ENCODE results near the gene AMDHD1.
"Not testable (repeated sequence)": the region's sequence is repeated elsewhere in the genome, so short reads cannot be mapped to it uniquely, and the experiment has no call there.

AMDHD1 gene

DNA sequence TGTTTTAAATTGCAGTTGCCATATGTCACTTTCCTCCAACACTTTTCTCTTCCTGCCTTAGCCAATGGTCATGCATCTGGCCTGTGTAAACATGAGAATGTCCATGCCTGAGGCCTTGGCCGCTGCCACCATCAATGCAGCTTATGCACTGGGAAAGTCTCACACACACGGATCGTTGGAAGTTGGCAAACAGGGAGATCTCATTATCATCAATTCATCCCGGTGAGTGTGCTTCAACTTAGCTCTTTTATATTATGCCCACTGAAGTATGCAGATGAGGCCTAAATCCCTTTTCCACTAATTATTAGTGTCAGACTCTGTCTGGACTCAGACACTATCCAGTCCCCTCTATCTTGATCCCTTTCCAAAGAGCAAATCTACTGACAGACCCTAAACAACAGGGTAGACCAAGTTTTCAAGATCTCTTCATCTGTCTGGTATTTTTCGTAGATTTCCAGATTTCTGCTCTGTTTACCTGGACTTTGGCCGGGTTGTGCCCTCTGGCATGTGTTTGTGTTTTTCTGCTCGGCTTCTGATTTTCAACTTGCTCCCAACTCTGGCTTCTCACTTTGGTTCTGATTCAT lies 23.2 kb downstream of the AMDHD1 start:
- no peak for DNase-seq

DNA sequence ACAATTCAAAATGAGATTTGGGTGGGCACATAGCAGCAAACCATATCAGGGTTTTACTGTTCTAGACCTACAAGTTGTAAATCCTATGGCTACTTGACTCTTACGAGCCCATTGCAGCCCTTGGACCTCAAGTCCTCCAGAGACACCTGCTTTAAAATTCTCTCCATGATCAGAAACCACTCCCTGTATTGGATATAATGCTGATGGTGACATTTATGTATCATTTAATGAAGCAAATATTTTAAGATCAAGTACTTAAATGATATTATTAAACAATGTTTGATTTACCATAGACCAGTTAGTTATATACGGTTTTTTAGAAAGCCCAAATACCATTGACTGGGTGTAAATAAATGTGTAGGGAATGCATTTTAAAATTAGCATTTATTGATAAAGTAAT lies 24.2 kb downstream of the AMDHD1 start:
- DNase-seq, result no peak

DNA sequence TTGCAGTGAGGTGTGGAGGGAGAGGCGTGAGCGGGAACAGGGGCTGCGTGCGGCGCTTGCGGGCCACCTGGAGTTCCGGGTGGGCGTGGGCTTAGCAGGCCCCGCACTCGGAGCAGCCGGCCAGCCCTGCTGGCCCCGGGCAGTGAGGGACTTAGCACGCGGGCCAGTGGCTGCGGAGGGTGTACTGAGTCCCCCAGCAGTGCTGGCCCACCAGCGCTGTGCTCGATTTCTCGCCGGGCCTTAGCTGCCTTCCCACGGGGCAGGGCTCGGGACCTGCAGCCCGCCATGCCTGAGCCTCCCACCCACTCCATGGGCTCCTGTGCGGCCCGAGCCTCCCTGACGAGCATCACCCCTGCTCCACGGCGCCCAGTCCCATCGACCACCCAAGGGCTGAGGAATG lies 26.0 kb downstream of the AMDHD1 start:
- DNase-seq, result not testable (repeated sequence)

DNA sequence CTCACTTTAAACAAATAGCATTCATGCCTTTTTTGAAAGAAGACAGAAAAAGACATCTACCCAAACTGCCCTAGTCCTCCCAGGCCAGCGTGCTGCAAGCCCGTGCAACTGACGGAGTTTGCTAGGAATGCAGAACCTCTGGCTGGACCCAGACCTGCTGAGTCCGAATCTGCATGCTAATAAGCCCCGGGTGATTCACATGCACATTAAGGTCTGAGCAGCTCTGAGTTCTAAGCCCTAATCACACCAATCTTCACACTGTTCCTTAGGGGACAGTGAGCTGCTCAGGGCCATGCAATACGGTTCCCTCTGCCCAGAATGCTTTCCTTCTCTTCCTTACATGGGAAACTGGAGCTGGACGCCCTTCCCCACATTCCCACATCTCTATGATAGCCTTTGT lies 27.8 kb downstream of the AMDHD1 start:
- DNase-seq, result no peak

DNA sequence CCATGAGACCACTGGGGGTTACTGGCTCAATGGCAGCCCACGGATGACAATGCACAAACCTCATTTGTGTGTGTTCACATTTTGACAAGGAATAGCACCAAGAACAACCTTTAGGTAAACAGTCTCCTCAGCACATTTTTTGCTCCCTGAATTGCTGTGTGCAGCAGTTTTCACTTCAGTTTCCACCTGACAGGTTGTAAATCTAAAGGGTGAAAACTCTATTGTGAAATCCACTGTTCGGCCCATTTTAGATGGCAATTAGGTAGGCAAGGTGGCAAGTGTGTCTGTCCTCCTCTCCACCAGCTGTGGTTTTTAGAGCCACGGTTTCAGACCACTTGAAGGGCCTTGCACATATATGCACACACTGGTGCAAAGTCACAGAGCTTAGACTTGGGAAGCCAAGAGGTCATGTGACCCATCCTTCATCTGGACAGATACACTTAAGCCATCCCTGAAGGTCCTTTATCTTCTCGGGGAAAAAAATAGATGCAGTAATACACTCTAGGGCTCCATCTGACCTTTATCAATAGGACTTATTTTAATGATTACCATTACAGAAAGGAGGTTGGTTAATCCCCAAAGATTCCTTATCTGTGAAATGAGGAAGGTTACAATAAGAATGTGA lies 29.8 kb downstream of the AMDHD1 start:
- no peak for DNase-seq

DNA sequence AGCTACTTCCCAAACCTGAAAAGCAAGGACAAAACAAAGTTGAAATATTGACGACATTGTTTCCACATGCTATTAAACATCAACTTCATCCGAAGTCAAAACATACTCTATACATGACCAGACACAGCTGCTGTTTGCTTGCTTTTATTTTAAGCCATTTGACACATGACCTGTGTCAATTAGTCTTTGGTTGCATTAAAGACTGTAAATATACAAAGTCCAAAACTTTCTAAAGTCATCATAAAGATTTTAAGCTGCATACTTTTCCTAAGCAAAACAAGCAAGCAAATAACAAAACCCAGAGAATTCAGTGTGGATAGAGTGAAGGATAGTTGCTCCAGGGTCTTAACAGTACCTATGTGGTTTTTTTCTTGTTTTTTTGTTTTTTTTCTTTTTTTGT lies 31.2 kb downstream of the AMDHD1 start:
- DNase-seq, result no peak

DNA sequence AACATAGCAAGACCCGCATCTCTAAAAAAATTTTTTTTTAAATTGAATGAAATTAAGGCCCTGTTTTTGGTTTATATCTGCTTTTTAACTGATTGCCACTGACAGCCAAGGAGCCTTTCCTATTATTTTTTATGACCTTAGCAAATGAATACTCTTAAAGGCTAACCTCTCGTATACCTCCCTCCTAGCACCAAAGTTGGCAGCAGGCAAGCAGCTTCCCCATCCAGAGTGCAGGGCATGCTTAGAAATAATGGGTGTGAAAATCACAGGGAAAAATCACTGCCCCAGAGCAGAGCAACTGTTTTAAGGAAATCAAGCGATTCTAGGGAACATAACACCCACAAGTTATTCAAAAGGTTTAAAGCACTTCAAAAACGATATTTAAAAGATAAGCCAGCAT lies 32.4 kb downstream of the AMDHD1 start:
- DNase-seq, result no peak

DNA sequence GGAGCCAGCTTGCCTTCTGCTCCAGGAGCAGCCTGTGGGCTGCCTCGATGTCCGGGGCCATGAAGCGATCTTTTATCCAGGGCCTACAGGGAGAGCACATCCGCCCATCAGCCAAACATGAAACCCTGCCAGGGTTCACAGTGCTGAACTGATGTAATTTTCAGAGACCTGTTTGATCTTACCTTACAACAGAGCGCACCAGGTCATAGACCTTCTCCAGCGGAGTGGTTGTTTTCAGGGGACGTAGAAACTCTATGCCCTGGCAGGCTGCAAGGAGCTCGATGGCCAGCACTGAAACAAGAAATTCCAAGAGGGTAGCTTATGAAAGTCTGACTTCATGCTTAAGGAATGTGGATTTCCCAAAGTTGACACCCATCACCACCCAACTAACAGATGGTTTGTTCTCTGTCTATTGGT lies 33.3 kb downstream of the AMDHD1 start:
- DNase-seq, result no peak

DNA sequence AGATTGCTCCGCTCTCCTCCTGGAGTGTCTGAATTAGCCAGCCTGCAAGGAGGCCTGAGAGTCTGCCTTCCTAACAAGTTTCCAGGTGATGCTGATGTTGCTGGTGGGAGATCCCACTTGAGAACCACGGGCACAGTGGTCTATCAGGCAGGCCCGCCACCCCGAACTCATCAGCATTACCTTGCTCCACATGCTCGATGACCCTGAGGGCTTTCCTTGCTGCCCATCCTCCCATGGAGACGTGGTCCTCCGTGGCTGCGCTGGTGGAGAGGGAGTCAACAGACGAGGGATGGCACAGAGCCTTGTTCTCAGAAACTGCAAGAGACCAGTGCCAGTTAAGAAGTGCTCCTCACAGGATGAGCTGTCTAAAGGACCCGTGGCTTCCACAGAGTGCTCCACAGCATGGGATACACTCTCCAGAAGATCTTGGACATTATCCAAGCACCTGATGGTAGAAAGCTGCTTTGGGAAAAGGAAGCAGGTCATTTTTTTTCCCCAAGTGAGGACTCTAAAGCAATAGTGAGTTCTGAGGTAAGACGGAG lies 34.7 kb downstream of the AMDHD1 start:
- no peak for DNase-seq

DNA sequence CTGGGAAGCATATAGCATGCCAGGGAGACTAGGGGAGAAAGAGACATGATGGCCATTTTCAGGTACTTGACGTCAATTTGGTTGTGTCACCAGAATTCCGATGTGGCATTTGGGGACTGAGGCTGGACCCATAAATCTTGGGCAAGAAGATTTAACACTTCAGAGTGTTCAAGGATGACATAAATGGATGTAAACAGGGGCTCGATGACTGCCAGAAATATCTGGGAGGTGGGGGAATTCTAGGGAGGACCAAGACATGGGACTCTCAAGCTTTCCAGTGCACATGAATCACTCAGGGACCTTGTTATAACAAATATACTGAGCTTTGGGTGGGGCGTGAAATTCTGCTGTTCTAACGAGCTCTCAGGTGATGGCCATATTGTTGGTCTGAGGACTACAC lies 35.2 kb downstream of the AMDHD1 start:
- no peak for DNase-seq

DNA sequence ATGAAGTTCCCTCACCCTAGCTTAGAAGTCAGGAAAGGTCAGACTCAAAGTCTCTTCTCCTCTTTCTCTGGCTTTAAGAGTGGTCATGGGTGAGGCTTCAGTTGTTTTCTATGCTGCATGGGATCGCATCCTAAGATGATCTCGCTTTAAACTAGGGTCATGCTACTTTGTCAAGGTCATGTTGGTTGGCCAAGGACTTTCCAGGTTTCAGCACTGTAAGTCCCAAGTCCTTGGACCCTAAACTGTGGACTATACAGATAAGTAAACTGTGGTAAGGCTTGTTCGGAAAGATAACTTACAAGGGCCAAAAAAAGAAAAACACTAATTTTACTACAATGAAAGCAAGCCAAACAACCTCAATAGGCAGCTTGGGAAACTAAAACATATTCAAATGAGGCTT lies 35.6 kb downstream of the AMDHD1 start:
- no peak for DNase-seq

DNA sequence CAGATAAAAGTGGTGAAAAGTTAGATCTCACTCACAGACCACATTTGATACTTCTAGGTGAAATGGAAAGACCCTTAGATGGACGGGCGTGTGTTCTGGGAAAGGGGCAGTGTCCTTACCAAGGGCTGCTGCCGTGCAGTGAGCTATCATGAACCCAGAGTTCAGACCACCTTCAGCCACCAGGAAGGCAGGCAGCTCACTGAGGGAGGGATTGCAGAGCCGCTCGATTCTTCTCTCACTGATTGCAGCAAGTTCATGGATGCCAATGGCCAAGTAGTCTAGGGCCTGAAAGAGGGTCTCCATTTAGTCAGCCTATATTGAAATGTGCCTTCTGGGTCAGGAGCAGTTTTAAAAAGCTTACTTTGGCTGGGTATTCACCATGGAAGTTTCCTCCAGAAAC lies 37.3 kb downstream of the AMDHD1 start:
- no peak for DNase-seq

DNA sequence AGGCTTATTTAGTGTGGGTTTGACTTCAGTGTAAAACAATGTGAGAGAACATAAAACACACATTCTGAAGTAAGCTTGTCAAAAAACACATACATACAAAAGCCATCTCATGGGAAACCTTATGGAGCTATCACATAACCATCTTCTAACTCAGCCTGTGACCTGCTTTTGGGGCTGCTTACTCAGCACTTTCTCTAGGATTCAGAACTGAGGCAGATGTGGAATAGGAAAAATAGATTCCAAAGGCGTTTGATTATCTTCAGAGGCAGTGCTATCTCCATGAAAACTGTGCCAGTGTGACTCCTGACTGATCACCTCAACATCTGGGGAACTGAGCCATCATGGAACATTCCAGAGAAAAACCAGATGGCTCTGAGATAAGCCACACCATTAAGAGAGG lies 39.5 kb downstream of the AMDHD1 start:
- no peak for DNase-seq

DNA sequence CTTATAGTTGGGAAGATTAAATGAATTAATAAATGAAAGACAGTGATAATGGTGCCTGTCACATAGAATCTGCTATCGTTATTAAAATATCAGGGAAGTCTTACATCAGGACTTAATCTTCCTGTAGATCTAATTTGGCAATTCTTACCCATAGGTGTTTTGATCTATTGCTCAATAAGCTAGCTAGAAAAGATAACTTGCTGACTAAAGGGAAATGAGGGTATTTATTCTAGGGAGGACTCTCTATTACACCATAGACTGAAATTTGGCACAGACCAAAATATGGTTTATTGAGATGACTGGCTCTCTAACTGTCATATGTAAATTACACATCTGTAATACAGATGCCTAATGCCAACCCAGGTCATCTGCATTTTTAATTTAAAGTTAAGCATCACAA lies 41.6 kb downstream of the AMDHD1 start:
- DNase-seq, result no peak

DNA sequence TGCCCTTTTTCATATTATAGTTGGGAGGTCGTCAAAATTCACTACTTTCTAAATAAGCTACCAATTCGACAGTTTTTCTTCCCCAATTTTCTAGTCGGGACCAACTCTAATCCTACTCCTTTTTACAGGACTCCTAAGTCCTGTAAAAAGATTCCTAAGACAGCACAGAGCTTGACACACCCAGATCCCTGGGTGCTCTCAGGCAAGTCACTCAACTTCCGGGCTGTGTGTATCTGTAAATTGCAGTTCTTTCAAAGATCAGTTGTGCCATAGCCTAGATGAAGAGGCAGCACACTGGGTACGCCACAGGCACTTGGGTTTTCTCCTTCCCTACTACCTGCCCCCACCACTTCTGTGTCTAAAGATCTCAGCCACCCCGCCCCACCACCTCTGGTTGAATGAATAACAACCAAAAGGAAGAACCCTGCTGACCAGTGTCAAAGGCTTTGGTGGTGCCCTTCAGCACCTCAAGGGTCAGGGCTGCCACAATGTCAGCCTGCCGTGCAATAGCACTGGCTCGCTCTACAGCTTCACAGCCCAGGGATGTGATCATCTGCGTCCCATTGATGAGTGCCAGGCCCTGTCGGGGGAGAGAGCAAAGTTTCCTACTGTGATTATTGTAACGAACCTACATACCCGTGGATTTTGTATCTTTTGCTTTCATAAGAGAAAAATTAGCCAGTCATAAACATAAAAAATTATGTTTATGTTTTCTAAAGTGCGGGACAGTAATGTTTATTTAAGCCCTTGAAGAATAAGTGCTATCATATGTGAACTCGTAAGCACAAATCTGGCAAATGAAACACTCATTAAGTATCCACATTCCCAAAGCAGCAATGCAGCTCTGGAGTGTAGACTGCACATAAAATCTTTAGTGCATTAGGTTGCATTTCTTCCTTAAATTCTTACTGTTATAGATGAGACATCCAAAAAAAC lies 43.8 kb downstream of the AMDHD1 start:
- no peak for DNase-seq

DNA sequence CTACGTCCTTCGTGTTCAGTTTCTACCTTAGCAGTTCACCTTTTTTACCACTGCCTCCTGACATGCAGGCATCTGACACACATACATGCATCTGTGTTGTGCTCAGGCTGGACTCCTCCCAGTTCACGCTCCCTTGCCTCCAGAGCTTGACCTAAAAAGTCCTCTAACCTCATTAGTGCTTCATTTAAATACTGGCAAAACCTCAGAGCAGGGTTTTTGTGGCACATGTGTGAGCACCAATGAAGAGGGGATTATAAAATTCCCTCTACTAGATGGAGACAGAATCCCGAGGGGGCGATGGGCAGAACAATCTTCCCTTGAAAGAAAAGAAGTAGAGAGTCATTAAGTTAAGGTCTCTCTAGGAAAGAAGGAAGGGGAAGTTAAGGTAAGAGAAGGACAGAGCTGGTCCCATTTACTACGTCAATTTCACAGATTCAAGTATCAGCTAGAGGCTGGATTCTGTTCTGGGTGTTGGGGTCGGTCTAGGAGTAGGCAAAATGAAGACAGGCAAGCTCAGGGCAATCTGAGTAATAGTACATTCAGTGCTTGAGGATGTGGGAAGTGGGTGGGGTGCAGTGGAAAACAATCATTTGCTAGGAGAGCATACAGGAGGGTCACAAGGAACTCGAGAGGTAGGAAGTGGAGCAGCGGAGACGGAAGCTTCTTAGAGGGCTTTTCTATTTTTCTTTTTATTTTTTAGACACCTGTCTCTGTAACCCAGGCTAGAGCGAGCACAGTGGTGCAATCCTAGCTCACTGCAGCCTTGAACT lies 45.6 kb downstream of the AMDHD1 start:
- no peak for DNase-seq

DNA sequence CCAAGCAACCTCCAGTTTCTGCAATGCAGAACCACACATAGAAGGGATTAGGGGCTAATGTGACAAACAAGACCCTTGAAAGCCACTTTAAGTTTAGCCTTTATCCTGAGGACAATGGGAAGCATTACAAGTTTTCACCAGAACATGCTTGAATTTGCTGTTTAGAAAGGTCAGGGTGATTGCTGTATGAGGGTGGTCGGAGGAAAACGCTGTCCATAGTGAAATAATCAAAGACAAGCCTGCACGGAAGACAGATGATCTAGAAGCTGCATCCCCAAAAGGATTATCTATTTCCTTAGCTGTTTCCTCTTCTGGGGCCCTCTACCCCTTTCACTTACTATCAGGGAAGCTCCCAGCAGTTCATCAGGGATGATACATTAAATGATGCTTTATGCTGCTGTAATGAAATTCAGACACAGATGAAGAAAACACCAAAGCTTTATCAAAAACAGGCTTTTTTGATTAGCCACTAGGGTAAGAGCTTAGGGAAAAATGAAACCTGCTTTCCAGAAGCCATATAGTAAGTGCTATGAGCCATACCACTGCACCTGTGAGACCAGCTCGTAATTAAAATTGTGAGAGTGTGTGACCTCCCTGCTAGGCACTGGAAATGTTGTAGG lies 46.5 kb downstream of the AMDHD1 start:
- DNase-seq, result no peak

DNA sequence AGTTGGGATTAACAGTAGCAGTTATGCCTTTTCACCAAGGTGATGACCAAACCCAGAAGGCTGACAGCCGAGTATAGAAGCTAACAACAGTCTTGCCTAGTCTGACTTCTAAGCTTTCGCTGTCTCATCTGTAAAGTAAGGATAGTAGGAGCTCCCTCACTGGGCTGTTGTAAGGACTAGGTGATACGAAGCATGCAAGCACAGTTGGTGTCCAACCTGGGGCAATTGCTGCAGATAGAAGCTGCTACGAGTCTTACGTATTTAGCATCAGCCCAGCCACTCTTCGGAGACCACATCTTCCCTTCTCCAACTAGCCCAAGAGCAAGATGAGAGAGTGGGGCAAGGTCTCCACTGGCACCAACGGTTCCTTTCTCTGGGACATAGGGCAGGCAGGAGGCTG lies 47.0 kb downstream of the AMDHD1 start:
- no peak for DNase-seq

DNA sequence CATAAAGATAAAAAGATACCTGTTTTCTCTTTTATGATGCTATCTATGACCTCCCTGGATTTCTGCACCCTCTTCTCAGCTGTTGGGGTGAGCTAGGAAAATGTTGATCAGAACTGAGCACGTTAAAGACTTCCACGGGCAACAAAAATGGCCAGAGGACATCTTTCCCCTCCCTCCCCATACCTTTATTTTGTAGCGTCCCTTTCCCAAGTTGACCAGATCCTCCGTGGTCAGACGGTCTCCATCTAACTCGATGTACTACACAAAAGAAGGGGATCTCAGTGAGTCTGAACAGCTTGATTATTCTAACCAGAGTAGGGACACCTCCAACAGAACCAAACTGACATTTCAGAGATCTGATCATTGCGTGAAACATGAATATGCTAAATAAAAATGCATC lies 50.8 kb downstream of the AMDHD1 start:
- no peak for DNase-seq

DNA sequence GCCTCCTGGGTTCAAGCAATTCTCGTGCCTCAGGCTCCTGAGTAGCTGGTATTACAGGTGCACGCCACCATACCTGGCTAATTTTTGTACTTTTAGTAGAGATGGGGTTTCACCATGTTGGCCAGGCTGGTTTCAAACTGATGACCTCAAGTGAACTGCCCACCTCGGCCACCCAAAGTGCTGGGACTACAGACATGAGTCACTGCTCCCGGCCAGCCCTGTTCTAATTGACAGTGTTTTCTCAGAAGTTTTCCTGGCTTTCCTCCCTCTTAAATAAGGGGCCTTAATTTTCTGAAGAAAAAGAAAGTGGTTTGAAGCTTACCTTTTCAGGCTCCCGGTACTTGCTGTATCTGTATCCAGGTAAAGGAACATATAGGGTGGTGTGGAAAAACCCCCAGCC lies 51.3 kb downstream of the AMDHD1 start:
- DNase-seq, result no peak

DNA sequence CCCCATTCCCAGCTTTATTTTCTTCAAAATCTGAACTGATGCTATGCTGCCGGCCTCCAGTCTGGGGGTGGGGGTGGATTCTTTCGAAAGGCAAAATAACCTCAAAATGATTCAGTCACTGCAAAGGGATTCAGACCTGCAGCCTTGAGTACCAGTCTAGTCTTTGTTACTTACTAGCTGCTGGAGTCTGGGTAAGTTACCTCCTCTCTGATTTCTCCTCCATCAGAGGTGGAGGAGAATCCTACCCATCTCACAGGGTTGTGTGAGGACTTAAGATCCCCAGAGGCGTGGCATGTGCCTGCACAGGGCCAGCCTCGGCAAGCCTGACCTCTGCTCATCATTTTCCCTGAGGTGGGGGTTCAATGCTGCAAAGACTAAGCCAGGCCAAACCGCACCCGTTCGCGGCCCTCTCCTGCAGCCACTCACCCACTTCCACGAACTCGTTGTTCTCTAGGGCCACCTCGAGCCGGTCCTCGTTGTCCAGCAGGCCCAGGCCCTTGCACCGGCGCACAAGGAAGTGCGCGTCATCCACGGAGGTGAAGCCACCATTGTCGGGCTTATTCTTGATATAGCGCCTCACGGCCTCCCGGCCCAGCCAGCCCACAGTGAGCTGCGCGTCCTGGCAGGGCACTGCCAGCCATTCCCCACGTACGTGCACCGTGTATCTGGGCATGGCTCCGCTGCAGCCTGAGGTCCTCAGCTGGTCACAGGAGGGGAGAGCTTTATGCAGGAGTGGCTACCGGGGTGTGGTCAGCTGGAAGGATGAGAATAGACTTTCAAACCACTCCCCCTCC lies 52.3 kb downstream of the AMDHD1 start:
- no peak for DNase-seq

All from NCI-H446 (cell line).